ENCODE data around the gene RFESD. TPM values are rescaled to one million over a fixed set of nuclear protein-coding genes. Genes with fewer than 3 reads are reported as not detected.

The RFESD gene
- total and polyA plus RNA-seq, 2 of the 13 experiments (the other 11 are each of a cell fraction or from before 2014, with no cell fraction given) = 1.1 to 2.2 TPM

DNA sequence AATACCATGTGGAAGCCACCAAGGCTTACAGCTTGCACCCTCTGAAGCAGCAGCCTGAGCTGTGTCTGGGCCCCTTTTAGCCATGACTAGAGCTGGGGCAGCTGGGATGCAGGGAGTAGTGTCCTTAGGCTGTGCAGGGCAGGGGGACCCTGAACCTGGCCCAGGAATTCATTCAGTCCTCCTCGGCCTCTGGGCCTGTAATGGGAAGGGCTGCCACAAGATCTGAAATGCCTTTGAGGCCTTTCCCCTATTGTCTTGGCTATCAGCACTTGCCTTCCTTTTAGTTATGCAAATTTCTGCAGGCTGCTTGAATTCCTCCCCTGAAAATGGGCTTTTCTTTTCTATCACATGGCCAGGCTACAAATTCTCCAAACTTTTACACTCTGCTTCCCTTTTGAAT is 17.6 kb upstream of the RFESD start:
- BruUV-seq (replicated peaks) = no TSS peak
- no peaks in the 10 kb centered on the region for H3K79me2 ChIP-seq (ENCODE audit: insufficient read depth, low read length)
- H3K4me2 ChIP-seq (ENCODE audit: low read depth, low read length) = no peak overlapping the region
- POLR2A ChIA-PET = no interaction called here
- FAIRE-seq (no peak), ATAC-seq (no peak), DNase-seq (ENCODE audit: low spot score) (no peak)
- intact Hi-C loops (cut with micrococcal nuclease; ENCODE audit: unreplicated experiment) = no loop called here
- no peak overlapping the region for H3K9ac ChIP-seq (ENCODE audit: insufficient read depth, low read depth, low read length)
- CTCF ChIA-PET (ENCODE audit: low intra/inter-chr PET ratio, low total read pairs) = no interaction called here
- H3K36me3 ChIP-seq (replicated peaks in 1 of 2; ENCODE audit: control insufficient read depth in 1 of 2, insufficient read depth in 2 of 2, low read length in 2 of 2) = no peaks in the 10 kb centered on the region
- no peak for TF ChIP-seq ZNF251 (CRISPR knock-in tag; IDR thresholded peaks at IDR 0.05)
- TF ChIP-seq, protein P1, sequence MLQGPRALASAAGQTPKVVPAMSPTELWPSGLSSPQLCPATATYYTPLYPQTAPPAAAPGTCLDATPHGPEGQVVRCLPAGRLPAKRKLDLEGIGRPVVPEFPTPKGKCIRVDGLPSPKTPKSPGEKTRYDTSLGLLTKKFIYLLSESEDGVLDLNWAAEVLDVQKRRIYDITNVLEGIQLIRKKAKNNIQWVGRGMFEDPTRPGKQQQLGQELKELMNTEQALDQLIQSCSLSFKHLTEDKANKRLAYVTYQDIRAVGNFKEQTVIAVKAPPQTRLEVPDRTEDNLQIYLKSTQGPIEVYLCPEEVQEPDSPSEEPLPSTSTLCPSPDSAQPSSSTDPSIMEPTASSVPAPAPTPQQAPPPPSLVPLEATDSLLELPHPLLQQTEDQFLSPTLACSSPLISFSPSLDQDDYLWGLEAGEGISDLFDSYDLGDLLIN (CRISPR knock-in tag; IDR thresholded peaks at IDR 0.05; ENCODE audit: borderline replicate concordance) = no peak
- TF ChIP-seq, protein P2, sequence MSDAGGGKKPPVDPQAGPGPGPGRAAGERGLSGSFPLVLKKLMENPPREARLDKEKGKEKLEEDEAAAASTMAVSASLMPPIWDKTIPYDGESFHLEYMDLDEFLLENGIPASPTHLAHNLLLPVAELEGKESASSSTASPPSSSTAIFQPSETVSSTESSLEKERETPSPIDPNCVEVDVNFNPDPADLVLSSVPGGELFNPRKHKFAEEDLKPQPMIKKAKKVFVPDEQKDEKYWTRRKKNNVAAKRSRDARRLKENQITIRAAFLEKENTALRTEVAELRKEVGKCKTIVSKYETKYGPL (CRISPR knock-in tag; IDR thresholded peaks at IDR 0.05) = no peak
- TF ChIP-seq SMAD1 (CRISPR knock-in tag; IDR thresholded peaks at IDR 0.05; ENCODE audit: borderline replicate concordance, low read depth) = no peak
- TF ChIP-seq GFI1 (CRISPR knock-in tag; IDR thresholded peaks at IDR 0.05; ENCODE audit: borderline replicate concordance) = no peak
- TF ChIP-seq, protein P3, sequence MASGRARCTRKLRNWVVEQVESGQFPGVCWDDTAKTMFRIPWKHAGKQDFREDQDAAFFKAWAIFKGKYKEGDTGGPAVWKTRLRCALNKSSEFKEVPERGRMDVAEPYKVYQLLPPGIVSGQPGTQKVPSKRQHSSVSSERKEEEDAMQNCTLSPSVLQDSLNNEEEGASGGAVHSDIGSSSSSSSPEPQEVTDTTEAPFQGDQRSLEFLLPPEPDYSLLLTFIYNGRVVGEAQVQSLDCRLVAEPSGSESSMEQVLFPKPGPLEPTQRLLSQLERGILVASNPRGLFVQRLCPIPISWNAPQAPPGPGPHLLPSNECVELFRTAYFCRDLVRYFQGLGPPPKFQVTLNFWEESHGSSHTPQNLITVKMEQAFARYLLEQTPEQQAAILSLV (CRISPR knock-in tag; IDR thresholded peaks at IDR 0.05; ENCODE audit: borderline replicate concordance) = no peak
- no peak for TF ChIP-seq RFXANK (CRISPR knock-in tag; IDR thresholded peaks at IDR 0.05)
- TF ChIP-seq, protein P4, sequence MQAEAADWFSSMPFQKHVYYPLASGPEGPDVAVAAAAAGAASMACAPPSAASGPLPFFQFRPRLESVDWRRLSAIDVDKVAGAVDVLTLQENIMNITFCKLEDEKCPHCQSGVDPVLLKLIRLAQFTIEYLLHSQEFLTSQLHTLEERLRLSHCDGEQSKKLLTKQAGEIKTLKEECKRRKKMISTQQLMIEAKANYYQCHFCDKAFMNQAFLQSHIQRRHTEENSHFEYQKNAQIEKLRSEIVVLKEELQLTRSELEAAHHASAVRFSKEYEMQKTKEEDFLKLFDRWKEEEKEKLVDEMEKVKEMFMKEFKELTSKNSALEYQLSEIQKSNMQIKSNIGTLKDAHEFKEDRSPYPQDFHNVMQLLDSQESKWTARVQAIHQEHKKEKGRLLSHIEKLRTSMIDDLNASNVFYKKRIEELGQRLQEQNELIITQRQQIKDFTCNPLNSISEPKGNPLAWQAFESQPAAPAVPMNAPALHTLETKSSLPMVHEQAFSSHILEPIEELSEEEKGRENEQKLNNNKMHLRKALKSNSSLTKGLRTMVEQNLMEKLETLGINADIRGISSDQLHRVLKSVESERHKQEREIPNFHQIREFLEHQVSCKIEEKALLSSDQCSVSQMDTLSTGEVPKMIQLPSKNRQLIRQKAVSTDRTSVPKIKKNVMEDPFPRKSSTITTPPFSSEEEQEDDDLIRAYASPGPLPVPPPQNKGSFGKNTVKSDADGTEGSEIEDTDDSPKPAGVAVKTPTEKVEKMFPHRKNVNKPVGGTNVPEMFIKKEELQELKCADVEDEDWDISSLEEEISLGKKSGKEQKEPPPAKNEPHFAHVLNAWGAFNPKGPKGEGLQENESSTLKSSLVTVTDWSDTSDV (CRISPR knock-in tag; IDR thresholded peaks at IDR 0.05) = no peak
- TF ChIP-seq ZSCAN12 (CRISPR knock-in tag; IDR thresholded peaks at IDR 0.05) = no peak
- TF ChIP-seq, protein P5, sequence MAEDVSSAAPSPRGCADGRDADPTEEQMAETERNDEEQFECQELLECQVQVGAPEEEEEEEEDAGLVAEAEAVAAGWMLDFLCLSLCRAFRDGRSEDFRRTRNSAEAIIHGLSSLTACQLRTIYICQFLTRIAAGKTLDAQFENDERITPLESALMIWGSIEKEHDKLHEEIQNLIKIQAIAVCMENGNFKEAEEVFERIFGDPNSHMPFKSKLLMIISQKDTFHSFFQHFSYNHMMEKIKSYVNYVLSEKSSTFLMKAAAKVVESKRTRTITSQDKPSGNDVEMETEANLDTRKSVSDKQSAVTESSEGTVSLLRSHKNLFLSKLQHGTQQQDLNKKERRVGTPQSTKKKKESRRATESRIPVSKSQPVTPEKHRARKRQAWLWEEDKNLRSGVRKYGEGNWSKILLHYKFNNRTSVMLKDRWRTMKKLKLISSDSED (CRISPR knock-in tag; IDR thresholded peaks at IDR 0.05) = no peak
- TF ChIP-seq KLF16 (CRISPR knock-in tag; IDR thresholded peaks at IDR 0.05) = no peak
- no peak for TF ChIP-seq GPN1 (CRISPR knock-in tag; IDR thresholded peaks at IDR 0.05; ENCODE audit: borderline replicate concordance)
- TF ChIP-seq ZNF678 (CRISPR knock-in tag; IDR thresholded peaks at IDR 0.05) = no peak
- no peak for TF ChIP-seq ZNF652 (CRISPR knock-in tag; IDR thresholded peaks at IDR 0.05; ENCODE audit: borderline replicate concordance, low read depth)
- TF ChIP-seq RXRA (CRISPR knock-in tag; IDR thresholded peaks at IDR 0.05) = no peak
- TF ChIP-seq AHR (CRISPR knock-in tag; IDR thresholded peaks at IDR 0.05) = no peak
- no peak for TF ChIP-seq FOXM1 (CRISPR knock-in tag; IDR thresholded peaks at IDR 0.05)
- TF ChIP-seq ELF4 (CRISPR knock-in tag; IDR thresholded peaks at IDR 0.05; ENCODE audit: borderline replicate concordance) = no peak
- no peak for TF ChIP-seq DMAP1 (CRISPR knock-in tag; IDR thresholded peaks at IDR 0.05)
- no peak for TF ChIP-seq NCOA2 (CRISPR knock-in tag; IDR thresholded peaks at IDR 0.05)
- WGBS (ENCODE audit: low lambda C conversion rate) = 0% methylated on average over 1 of the region's 1 CpG
- H3K27ac ChIP-seq (ENCODE audit: extremely low read length, insufficient read depth, low read length) = no peak overlapping the region
- in situ Hi-C loops (cut with HindIII; ENCODE audit: extremely low pct_ligation_motif_present, low pct_unique_long_range_greater_than_20kb) = loop anchor here (25.0 kb wide), 1 partner anchor 708 kb away; no protein-coding TSS in a partner anchor
- no peaks in the 10 kb centered on the region for H3K4me1 ChIP-seq (ENCODE audit: insufficient read depth, low read length)
- H2AFZ ChIP-seq (ENCODE audit: low read length) = no peak overlapping the region
- H3K27me3 ChIP-seq (ENCODE audit: control insufficient read depth in 1 of 2, insufficient read depth in 2 of 2, low read length in 2 of 2) = 0 out of 5 replicates have a peak, but pooled peaks cover 0 to 3% of the 10 kb centered on the region in 2 experiments
- H3K4me3 ChIP-seq (replicated peaks in 1 of 3; ENCODE audit: insufficient read depth in 1 of 3, low read depth in 2 of 3, low read length in 3 of 3) = no peak overlapping the region
- H3K9me3 ChIP-seq (ENCODE audit: low read length) = no peaks in the 10 kb centered on the region
- H4K20me1 ChIP-seq (ENCODE audit: insufficient read depth, low read length) = no peaks in the 10 kb centered on the region
